IPS-15b (cell line): ENCODE measurements around the gene POU6F2.

ENCODE experiments used
- H3K27me3 ChIP-seq: one replicate; pipeline ENCODE4 v1.6.1; 2013; ENCODE audit warnings: low read length; ENCODE audit not compliant: control insufficient read depth, insufficient read depth
- H3K36me3 ChIP-seq: one replicate; pipeline ENCODE4 v1.6.1; 2013; ENCODE audit warnings: low read length; ENCODE audit not compliant: control insufficient read depth, insufficient read depth
- H3K4me1 ChIP-seq: one replicate; pipeline ENCODE4 v1.6.1; 2013; ENCODE audit warnings: mild to moderate bottlenecking, low read length; ENCODE audit not compliant: control insufficient read depth, insufficient read depth
- H3K4me3 ChIP-seq: one replicate; pipeline ENCODE4 v1.5.1; 2013; ENCODE audit warnings: low read depth, low read length
- H3K9ac ChIP-seq: one replicate; pipeline ENCODE4 v1.6.1; 2013; ENCODE audit warnings: low read depth, mild to moderate bottlenecking, low read length
- H3K9me3 ChIP-seq: one replicate; pipeline ENCODE4 v1.6.1; 2013; ENCODE audit warnings: mild to moderate bottlenecking, low read length; ENCODE audit not compliant: control insufficient read depth, insufficient read depth

POU6F2 gene

DNA sequence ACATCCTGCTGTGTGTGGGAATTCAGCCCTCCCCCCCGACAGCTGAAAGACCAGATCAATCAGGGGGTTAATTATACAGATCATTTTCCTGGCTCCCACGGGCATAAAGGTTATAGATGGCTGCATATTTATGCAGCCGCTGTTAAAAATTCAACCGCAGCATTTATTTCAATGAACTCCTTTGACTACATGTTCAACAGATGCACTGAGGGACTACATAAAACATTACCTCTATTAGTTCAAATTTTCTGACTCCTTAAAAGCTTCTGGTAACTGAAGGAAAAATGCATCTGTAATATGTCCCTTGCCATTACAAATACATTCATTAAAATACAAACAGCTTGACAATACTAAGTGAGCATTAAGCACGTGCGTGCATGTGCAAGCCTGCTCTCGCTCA is 538.8 kb downstream of the POU6F2 start:
- Histone ChIP-seq H3K27me3 (no peaks in the 10 kb centered on the region), H3K9ac (no peak overlapping the region)

DNA sequence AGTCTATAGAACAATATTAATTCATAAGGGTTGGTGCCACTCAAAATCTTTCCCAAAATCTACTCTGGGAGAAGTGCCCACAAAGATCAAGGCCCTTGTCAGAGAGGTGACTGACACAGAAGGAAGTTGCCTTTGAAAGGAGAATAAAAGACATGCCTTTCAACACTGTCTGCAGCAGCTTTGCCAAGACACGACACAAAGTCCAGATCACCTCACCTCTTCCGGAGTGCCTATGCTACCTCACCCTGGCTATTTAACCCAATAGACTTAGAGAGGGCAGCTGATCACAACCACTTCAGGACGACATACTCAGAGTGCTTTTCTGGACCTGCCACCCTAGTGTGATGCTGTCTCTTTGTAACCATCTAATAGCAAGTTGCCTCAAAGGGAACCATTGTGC is 539.5 kb downstream of the POU6F2 start:
- Histone ChIP-seq H3K27me3 (no peaks in the 10 kb centered on the region), H3K4me3 (no peak overlapping the region), H3K36me3 (no peaks in the 10 kb centered on the region), H3K9me3 (no peaks in the 10 kb centered on the region), H3K9ac (no peak overlapping the region), H3K4me1 (peaks cover 6% of the 10 kb centered on the region)

More for the DNA sequence above, 538.8 kb downstream of the POU6F2 start:
- no peaks in the 10 kb centered on the region for H3K9me3 ChIP-seq
- H3K4me3 ChIP-seq, result no peak overlapping the region
- H3K36me3 ChIP-seq, result no peaks in the 10 kb centered on the region
- peaks cover 6% of the 10 kb centered on the region for H3K4me1 ChIP-seq
